HAP-1 (cell line): ENCODE data around the gene MICAL3.
"Not testable (repeated sequence)": the region's sequence is repeated elsewhere in the genome, so short reads cannot be mapped to it uniquely, and the experiment has no call there.

Experiments
- DNase-seq, 2 experiments: peaks; one replicate each; pipeline ENCODE4 v3.0.0-alpha.2; 2016 to 2020; ENCODE audit warnings: low spot score in 2 of 2
- H3K27me3 ChIP-seq: fragments of 250-450 bp; sonication (Bioruptor Pico); 2 replicates; pipeline ENCODE4 v1.5.1; 2020; ENCODE audit warnings: low read depth, mild to moderate bottlenecking, moderate library complexity
- H3K36me3 ChIP-seq: fragments of 250-450 bp; sonication (Bioruptor Pico); replicated peaks from 2 replicates; pipeline ENCODE4 v1.5.1; 2020; ENCODE audit warnings: mild to moderate bottlenecking
- H3K4me1 ChIP-seq: fragments of 250-450 bp; sonication (Bioruptor Pico); 2 replicates; pipeline ENCODE4 v1.5.1; 2020; ENCODE audit warnings: mild to moderate bottlenecking
- H3K4me3 ChIP-seq: fragments of 250-450 bp; sonication (Bioruptor Pico); 2 replicates; pipeline ENCODE4 v1.5.1; 2020; ENCODE audit warnings: mild to moderate bottlenecking, moderate library complexity
- H3K9me3 ChIP-seq: fragments of 250-450 bp; sonication (Bioruptor Pico); 2 replicates; pipeline ENCODE4 v1.5.1; 2020; ENCODE audit warnings: mild to moderate bottlenecking, moderate library complexity
- in situ Hi-C: fragments of 300-500 bp; cut with MboI; formaldehyde crosslinking; loops from 3 replicates; pipeline ENCODE4 v1.14.3; 2020; ENCODE audit warnings: low sequenced_read_pairs, inconsistent platforms, mixed read lengths

MICAL3 gene

DNA sequence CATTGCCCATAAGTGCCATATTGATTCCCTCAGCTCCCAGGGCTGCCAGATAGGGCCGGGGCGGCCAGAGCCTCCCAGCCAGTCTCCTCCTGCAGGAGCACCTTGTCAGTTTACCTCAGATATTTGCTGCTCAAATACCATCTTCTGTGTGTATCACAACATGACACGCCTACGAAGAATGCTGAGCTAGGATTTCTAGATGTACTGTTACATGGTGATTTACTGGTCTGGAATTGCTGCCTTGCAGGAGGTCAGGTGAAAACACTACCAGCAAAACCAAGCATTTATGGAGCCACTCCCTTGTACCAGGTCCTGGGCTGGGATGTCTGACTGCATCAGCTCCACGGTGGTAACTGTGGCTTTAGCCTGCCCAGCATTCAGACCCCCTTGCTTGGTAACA, 11.8 kb downstream of the MICAL3 start:
- no peaks in the 10 kb centered on the region for H3K27me3 ChIP-seq
- in situ Hi-C loops: no loop called here
- H3K9me3 ChIP-seq: no peaks in the 10 kb centered on the region
- no peak overlapping the region for H3K4me3 ChIP-seq
- H3K4me1 ChIP-seq: no peaks in the 10 kb centered on the region
- H3K36me3 ChIP-seq: no peaks in the 10 kb centered on the region
- DNase-seq: no peak

DNA sequence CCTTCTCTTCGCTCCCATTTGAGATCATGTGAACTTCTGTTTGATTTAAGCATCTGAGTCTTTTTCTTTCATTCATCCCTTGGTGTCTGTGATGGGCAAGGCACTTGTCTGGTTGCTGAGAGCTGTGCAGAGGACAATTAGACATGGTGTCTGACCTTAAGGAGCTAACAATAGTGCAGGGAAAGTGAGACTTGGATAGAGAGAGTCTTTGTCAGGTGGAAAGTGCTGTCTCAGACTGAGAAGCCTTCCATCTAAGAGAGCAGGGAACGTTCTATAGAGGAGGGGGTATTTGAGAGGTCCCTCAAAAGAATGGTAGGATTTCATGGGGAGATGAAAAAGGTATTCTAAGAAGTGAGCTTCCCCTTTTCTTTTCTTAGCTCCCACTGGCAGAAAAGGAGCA, 14.1 kb downstream of the MICAL3 start:
- no peaks in the 10 kb centered on the region for H3K9me3 ChIP-seq
- H3K4me1 ChIP-seq: no peaks in the 10 kb centered on the region
- H3K36me3 ChIP-seq: no peaks in the 10 kb centered on the region
- in situ Hi-C loops: no loop called here
- no peak for DNase-seq
- no peaks in the 10 kb centered on the region for H3K27me3 ChIP-seq
- H3K4me3 ChIP-seq: no peak overlapping the region

DNA sequence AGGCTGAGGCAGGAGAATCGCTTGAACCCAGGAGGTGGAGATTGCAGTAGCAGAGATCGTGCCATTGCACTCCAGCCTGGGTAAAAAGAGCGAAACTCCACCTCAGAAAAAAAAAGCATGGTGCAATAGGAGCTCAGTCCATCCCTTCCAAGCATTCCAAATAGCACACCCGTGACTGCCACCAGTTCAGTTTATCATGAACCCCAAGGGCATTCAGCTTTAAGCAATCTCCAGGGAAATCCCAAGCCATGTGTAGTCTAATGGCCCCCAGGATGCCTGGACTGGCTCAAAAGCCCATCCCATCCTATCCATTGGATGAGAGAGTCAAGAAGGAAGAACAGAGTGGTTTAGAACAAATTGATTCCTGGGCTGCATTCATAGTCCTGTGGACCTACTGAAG, 16.2 kb downstream of the MICAL3 start:
- no peak for DNase-seq
- H3K9me3 ChIP-seq: no peaks in the 10 kb centered on the region
- H3K36me3 ChIP-seq: no peaks in the 10 kb centered on the region
- in situ Hi-C loops: no loop called here
- no peak overlapping the region for H3K4me3 ChIP-seq
- no peaks in the 10 kb centered on the region for H3K27me3 ChIP-seq
- H3K4me1 ChIP-seq: no peaks in the 10 kb centered on the region

DNA sequence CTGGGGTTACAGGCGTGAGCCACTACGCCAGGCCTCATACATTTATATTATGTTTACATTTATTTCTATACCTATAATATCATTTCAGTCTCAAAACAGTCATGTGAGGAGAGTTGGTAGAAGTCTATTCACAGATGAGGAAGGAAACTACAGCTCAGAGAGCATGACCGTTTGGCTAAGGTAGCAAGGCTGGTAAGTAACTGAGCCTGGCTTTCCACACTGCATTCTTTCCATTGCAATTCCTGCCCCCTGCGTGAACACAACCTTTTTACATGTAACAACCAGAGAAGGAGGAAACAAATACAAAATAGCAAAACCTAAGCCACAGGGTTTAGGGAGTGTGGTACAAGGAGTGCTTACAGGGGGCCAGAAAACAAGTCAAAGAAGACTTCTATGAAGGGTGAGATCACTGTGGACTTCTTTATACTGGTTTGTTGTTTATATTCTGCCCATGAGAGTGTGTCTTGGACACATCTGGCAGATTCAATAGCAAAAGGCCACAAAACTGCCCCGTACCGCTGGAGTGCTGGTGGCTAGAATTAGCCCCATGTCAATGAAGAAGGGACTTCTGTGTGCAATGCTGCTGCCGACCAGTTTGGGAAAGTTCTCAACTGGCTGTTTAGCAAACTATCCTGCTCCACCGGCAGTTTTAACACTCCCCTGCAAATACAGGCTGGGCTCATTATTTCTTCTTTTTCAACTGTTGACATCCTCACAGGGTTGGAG, 19.0 kb downstream of the MICAL3 start:
- Histone ChIP-seq H3K27me3 (no peaks in the 10 kb centered on the region), H3K4me3 (no peak overlapping the region), H3K4me1 (no peaks in the 10 kb centered on the region), H3K9me3 (no peaks in the 10 kb centered on the region), H3K36me3 (no peaks in the 10 kb centered on the region)
- in situ Hi-C loops: no loop called here
- DNase-seq: no peak

DNA sequence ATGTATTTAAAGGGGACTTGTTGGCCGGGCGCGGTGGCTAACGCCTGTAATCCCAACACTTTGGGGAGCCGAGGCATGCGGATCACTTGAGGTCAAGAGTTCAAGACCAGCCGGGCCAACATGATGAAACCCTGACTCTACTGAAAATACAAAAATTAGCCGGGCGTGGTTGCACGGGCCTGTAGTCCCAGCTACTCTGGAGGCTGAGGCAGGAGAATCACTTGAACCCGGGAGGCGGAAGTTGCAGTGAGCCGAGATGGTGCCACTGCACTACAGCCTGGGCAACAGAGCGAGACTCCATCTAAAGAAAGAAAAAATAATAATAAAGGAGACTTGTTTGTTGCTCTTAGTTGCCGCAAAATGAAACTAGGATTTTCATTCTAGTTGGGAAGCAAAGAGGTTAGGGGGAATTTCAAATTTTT, 22.5 kb downstream of the MICAL3 start:
- H3K36me3 ChIP-seq, DNase-seq, in situ Hi-C loops, H3K4me1 ChIP-seq, H3K27me3 ChIP-seq, H3K9me3 ChIP-seq: not testable (repeated sequence)
- H3K4me3 ChIP-seq: peak overlapping the region; percentile 77

DNA sequence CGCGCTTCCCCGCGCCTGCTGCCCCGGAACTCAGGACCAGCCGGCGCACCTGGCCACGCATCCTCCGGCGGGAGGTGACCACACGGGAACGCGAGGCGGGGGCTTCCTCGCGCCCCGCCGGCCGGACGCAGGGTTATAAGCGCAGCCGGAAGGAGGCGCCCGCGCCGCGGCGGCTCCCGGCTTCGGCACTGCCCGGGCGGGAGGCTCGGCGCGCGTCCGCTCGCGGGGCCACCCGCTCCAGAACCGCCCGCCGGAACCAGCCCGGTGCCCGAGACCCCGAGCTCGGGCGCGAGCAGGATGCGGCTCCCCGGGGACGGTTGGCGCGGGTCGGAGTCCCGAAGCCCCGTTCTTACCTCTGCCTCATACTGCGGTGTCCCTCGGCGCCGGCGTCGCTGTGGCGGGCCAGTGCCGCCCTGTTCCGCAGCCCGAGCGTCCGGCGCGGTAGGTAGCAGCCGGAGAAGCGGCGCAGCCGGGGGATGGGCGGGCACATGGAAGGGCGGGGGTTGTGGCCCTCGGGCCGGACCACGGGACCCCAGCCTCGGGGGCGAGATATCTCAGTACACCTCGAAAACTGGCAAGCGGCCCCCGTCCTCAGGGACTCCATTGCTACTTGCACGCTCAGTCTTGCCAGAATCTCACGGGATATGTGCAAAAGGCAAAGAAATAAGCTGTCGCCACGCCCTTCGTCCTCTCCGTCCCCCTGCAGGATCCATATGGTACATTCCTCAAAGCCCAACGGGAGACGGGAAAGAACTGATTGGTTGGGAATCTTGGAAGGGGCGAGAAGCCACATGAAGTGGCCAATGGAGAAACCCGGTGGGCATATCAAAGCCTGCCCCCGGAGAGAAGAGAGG, 23.1 kb downstream of the MICAL3 start:
- in situ Hi-C loops: no loop called here
- H3K9me3 ChIP-seq: no peaks in the 10 kb centered on the region
- H3K27me3 ChIP-seq: no peaks in the 10 kb centered on the region
- peaks cover 4% of the 10 kb centered on the region; the same call in 1 of the 2 replicates for H3K4me1 ChIP-seq
- peak overlapping the region; percentile 77 for H3K4me3 ChIP-seq
- H3K36me3 ChIP-seq: no peaks in the 10 kb centered on the region
- DNase-seq: peak; percentile 93 to 98

DNA sequence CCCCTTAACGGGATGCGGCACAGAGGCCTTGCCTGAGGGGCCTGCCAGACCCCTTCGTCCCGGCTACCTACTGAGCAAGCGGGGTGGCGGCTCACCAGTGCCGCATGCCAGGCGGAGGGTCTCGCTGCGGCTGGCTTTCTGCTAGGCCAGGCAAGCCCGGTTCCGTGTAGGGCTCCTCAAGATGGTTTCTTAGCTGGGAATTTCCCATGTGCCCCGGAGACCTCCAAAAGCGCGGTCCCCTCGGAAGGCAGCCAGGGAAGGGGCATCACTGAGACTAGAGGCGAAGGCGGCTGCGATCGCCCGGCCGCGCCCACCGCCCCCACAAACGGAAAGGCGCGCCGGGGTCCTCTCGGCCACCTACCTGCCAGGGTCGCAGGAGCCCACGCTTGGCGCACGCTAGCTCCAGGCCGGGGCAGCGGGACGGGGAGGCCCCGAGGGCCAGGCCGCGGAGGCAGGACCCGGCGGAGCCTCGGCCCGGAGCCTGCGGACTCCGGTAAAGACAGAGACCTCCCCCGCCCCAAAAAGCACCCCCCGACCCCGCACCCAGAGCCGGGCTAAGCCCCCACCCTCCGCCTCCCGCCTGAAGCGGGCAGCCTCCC, 23.8 kb downstream of the MICAL3 start:
- DNase-seq: peak in 1 of 2 experiments; percentile 41
- H3K4me3 ChIP-seq: peak overlapping the region; percentile 77
- H3K9me3 ChIP-seq: no peaks in the 10 kb centered on the region
- no peaks in the 10 kb centered on the region for H3K27me3 ChIP-seq
- peaks cover 4% of the 10 kb centered on the region; the same call in 1 of the 2 replicates for H3K4me1 ChIP-seq
- no peaks in the 10 kb centered on the region for H3K36me3 ChIP-seq
- in situ Hi-C loops: no loop called here

DNA sequence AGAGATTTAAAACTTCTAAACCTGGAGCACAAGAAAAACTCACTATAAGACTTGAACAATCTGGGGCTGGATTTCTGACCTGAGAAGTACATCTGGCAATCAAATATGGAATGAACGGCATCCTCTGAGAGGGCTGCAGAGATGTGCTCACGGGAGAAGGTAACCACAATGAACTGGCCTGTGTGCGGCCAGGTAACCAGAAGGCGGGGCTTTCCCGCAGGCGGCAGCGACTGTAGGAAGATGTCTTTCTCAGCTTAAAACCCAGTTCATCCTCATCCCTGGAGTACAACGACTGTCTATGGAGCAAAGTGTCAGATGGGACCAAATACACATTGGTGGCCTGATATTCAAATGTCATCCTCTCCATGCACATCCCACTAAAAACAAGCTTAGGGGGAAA, 24.5 kb downstream of the MICAL3 start:
- in situ Hi-C loops: no loop called here

DNA sequence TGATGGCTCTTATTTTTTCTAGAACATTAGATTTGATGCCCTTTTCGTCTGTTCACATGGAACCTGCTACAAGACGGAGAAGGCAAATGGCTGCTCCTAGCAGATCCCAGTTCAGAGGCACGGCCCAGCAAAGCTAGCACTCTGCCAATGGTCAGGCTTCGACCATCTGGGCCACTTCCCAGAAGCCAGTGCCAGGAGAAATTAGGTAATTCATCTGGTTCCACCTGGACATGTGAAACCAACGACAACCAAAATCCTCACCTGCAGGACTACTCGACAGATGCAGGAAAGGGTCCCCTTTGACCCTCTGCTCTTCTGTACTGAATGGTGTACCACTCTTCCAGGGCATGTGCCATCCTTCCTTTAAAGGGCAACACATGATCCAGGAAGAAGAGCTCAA, 25.4 kb downstream of the MICAL3 start:
- no peaks in the 10 kb centered on the region for H3K27me3 ChIP-seq
- peaks cover 4% of the 10 kb centered on the region; the same call in 1 of the 2 replicates for H3K4me1 ChIP-seq
- no peak overlapping the region for H3K4me3 ChIP-seq
- DNase-seq: no peak
- H3K36me3 ChIP-seq: no peaks in the 10 kb centered on the region
- H3K9me3 ChIP-seq: no peaks in the 10 kb centered on the region
- in situ Hi-C loops: no loop called here

More for the DNA sequence above, 24.5 kb downstream of the MICAL3 start:
- Histone ChIP-seq H3K27me3 (no peaks in the 10 kb centered on the region), H3K4me3 (peak overlapping the region; percentile 77), H3K9me3 (no peaks in the 10 kb centered on the region), H3K36me3 (no peaks in the 10 kb centered on the region), H3K4me1 (peaks cover 4% of the 10 kb centered on the region; the same call in 1 of the 2 replicates)
- no peak for DNase-seq

DNA sequence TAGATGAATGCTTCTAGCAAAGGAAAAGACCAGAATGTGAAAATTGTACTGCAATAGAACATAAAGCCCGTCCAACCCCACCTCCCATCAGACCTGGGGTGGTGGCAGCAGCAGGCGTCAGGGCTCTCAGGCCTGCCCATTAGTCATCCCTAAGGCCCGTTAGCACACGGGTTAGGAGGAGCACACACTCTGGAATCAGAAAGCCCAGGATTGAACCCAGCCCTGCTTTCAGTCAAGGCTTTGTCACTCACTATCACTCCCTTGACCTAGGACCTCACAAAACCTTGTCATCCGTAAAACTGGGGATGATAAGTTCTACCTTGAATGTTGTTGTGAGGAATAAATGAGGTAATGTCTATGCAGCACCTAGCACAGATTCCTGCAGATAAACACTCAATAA, 26.9 kb downstream of the MICAL3 start:
- Histone ChIP-seq H3K36me3 (no peaks in the 10 kb centered on the region), H3K4me1 (peaks cover 4% of the 10 kb centered on the region; the same call in 1 of the 2 replicates), H3K9me3 (no peaks in the 10 kb centered on the region), H3K4me3 (no peak overlapping the region), H3K27me3 (no peaks in the 10 kb centered on the region)
- no peak for DNase-seq
- in situ Hi-C loops: no loop called here

DNA sequence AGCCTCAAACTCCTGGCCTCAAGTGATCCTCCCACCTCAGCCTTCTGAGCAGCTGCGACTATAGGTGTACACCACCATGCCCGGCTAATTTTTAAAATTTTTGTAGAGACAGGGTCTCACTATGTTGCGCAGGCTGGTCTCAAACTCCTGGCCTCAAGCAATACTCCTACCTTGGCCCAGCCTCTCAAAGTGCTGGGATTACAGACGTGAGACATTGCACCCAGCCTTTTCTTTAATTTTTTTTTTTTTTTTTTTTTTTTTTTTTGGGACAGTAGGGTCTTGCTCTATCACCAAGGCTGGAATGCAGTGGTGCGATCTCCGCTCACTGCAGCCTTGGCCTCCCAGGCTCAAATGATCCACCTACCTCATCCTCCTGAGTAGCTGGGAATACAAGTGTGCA, 29.1 kb downstream of the MICAL3 start:
- H3K36me3 ChIP-seq, in situ Hi-C loops, DNase-seq, H3K27me3 ChIP-seq, H3K4me1 ChIP-seq, H3K4me3 ChIP-seq, H3K9me3 ChIP-seq: not testable (repeated sequence)

DNA sequence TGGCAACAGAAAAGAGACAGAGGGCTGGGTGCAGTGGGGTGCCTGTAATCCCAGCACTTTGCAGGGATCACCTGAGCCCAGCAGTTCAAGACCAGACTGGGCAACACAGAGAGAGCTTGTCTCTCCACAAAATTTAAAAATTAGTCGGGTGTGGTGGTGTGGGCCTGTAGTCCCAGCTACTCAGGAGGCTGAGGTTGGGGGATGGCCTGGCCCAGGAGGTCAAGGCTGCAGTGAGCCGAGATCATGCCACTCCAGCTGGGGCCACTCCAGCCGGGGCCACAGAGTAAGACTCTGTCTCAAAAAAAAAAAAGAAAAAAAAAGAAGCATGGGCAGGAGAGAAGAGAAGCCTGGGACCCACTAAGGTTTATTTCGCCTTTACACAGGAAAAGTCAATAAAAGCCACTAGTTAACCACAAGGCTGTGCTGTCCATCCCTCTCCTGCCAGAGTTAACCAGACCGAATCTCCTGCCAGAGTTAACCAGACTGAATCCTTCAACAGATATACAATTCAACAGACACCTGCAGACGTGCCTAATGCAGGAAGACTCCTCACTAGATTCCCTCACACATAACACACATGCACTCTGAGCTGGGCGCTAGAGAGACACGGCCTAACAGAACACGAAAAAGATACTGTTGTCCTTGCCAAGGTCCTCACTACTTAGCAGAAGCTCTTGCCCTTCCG, 29.8 kb downstream of the MICAL3 start:
- no peak for DNase-seq
- H3K27me3 ChIP-seq: no peaks in the 10 kb centered on the region
- H3K4me3 ChIP-seq: no peak overlapping the region
- in situ Hi-C loops: no loop called here
- no peaks in the 10 kb centered on the region for H3K9me3 ChIP-seq
- no peaks in the 10 kb centered on the region for H3K36me3 ChIP-seq
- H3K4me1 ChIP-seq: no peaks in the 10 kb centered on the region; the same call in 1 of the 2 replicates

DNA sequence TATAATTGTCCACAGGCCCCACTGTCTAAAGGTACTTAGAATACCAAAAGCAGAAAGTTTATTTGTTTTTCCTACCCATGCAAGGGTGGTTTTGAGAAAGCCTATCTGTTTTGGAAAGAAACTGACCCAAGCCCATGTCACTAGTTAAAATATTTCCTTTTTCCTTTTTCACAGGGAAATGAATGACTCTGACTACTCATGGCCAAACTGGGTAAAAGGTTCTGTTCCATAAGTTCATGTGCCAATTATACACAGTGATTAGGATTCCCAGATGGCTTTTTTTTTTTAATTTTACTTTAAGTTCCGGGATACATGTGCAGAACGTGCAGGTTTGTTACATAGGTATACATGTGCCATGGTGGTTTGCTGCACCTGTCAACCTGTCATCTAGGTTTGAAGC, 31.4 kb downstream of the MICAL3 start:
- in situ Hi-C loops, H3K4me1 ChIP-seq: not testable (repeated sequence)

More for the DNA sequence above, 31.4 kb downstream of the MICAL3 start:
- H3K9me3 ChIP-seq, H3K36me3 ChIP-seq, DNase-seq, H3K27me3 ChIP-seq, H3K4me3 ChIP-seq: not testable (repeated sequence)
